Stomach (tissue), 4 donors: Measurements from ENCODE around the gene RUNDC1.

Experiments
- CTCF ChIP-seq, 7 experiments: fragments of 450-650 bp in 4 of 7; fragments of 200-600 bp in 3 of 7; sonication (generic) in 3 of 7; IDR thresholded peaks; one replicate each; pipeline ENCODE4 v1.5.1; 2016 to 2019; ENCODE audit warnings: antibody characterized with exemption in 7 of 7, control low read depth in 2 of 7, mild to moderate bottlenecking in 1 of 7
- EP300 ChIP-seq: sonication (generic); formaldehyde crosslinking; IDR thresholded peaks from one replicate; pipeline ENCODE4 v1.6.1; 2017; ENCODE audit warnings: antibody characterized with exemption
- POLR2A ChIP-seq, 4 donors: fragments of 450-650 bp; IDR thresholded peaks; one replicate each; pipeline ENCODE4 v1.6.1; 2016; ENCODE audit warnings: antibody characterized with exemption in 4 of 4, control low read depth in 2 of 4, mild to moderate bottlenecking in 1 of 4, moderate library complexity in 1 of 4
- POLR2AphosphoS5 ChIP-seq, 3 donors: sonication (generic); formaldehyde crosslinking; IDR thresholded peaks; one replicate each; pipeline ENCODE4 v1.6.1; 2016; ENCODE audit warnings: antibody characterized with exemption in 3 of 3

- TF ChIP-seq CTCF (IDR thresholded peaks at IDR 0.05) (no peak), POLR2A (IDR thresholded peaks at IDR 0.05) (no peak), EP300 (no peak), POLR2AphosphoS5 (IDR thresholded peaks at IDR 0.05) (no peak)
Observed at GRCh38 chr17:42950044-42950783, 30.2 kb upstream of the RUNDC1 start.
